Measurements from ENCODE around the gene MYBPC2.

- TF ChIP-seq CTCF (IDR thresholded peaks at IDR 0.05) (no peak), POLR2A (IDR thresholded peaks at IDR 0.05) (no peak), POLR2AphosphoS5 (IDR thresholded peaks at IDR 0.05) (no peak)
Measured at GRCh38 chr19:50459638-50460037, 26.9 kb downstream of the MYBPC2 start.

All from upper lobe of left lung (tissue), 4 donors.